ENCODE results near the gene THAP10.

THAP10 gene

GRCh38 chr15:70854666-70854976 is 37.6 kb downstream of the THAP10 start:
- no peak for DNase-seq (ENCODE audit: low read depth in 1 of 2, low spot score in 1 of 2)

GRCh38 chr15:70853973-70854665 is 38.1 kb downstream of the THAP10 start, which contains the start of gene LARP6:
LARP6 (minus strand) TSS chr15:70854157; CDS start chr15:70854088, 69 bp downstream.
- no peak for DNase-seq (ENCODE audit: low read depth in 1 of 2, low spot score in 1 of 2)

- no peak for DNase-seq (ENCODE audit: low read depth in 1 of 2, low spot score in 1 of 2)
Measured at GRCh38 chr15:70853318-70853972, 38.8 kb downstream of the THAP10 start.

GRCh38 chr15:70852501-70853317 is 39.5 kb downstream of the THAP10 start:
- DNase-seq (ENCODE audit: low read depth in 1 of 2, low spot score in 1 of 2) = no peak

- no peak for DNase-seq (ENCODE audit: low read depth in 1 of 2, low spot score in 1 of 2)
Measured at GRCh38 chr15:70851889-70852288, 40.3 kb downstream of the THAP10 start.

- no peak for DNase-seq (ENCODE audit: low read depth in 1 of 2, low spot score in 1 of 2)
Measured at GRCh38 chr15:70845602-70846360, 46.5 kb downstream of the THAP10 start.

- DNase-seq (ENCODE audit: low read depth in 1 of 2, low spot score in 1 of 2) = no peak
Measured at GRCh38 chr15:70837476-70837875, 54.8 kb downstream of the THAP10 start.

- DNase-seq (ENCODE audit: low read depth in 1 of 2, low spot score in 1 of 2) = no peak
Measured at GRCh38 chr15:70835841-70836240, 56.4 kb downstream of the THAP10 start.

GRCh38 chr15:70835415-70835814 is 56.8 kb downstream of the THAP10 start:
- no peak for DNase-seq (ENCODE audit: low read depth in 1 of 2, low spot score in 1 of 2)

GRCh38 chr15:70834999-70835398 is 57.2 kb downstream of the THAP10 start:
- no peak for DNase-seq (ENCODE audit: low read depth in 1 of 2, low spot score in 1 of 2)

GRCh38 chr15:70833861-70834765 is 58.1 kb downstream of the THAP10 start:
- no peak for DNase-seq (ENCODE audit: low read depth in 1 of 2, low spot score in 1 of 2)

GRCh38 chr15:70833422-70833821 is 58.8 kb downstream of the THAP10 start:
- DNase-seq (ENCODE audit: low read depth in 1 of 2, low spot score in 1 of 2) = no peak

- DNase-seq (ENCODE audit: low read depth in 1 of 2, low spot score in 1 of 2) = no peak
Measured at GRCh38 chr15:70832176-70832575, 60.1 kb downstream of the THAP10 start.
